Ovary (tissue), 3 donors: Measurements from ENCODE around the gene LRMDA.

Source experiments
- CTCF ChIP-seq, 3 donors: fragments of 450-650 bp in 2 of 3; fragments of 200-600 bp in 1 of 3; IDR thresholded peaks; one replicate each; pipeline versions ENCODE4 v1.5.1 to v1.8.0; 2016 to 2022; ENCODE audit warnings: antibody characterized with exemption in 3 of 3, mild to moderate bottlenecking in 1 of 3
- EP300 ChIP-seq: sonication (generic); formaldehyde crosslinking; IDR thresholded peaks from one replicate; pipeline ENCODE4 v1.6.1; 2017; ENCODE audit warnings: antibody characterized with exemption
- POLR2A ChIP-seq: fragments of 450-650 bp; IDR thresholded peaks from one replicate; pipeline ENCODE4 v1.6.1; 2017; ENCODE audit warnings: antibody characterized with exemption, mild to moderate bottlenecking, moderate library complexity
- donor health status: DM: no; HTN: no; CAD: no.

- TF ChIP-seq CTCF (IDR thresholded peaks at IDR 0.05) (no peak), POLR2A (no peak), EP300 (no peak)
Observed at GRCh38 chr10:76440426-76440825, 1009.0 kb downstream of the LRMDA start.
